Neural cell (in vitro differentiated cells): ENCODE data around the gene CALHM2.

ENCODE experiments used
- CTCF ChIP-seq: fragments of 450-650 bp; IDR thresholded peaks from 2 replicates; pipeline ENCODE4 v1.5.1; 2014; ENCODE audit warnings: antibody characterized with exemption, mild to moderate bottlenecking, moderate library complexity; ENCODE audit not compliant: poor library complexity, severe bottlenecking
- EZH2 ChIP-seq: fragments of 200-600, 300-800 bp; shearing (Covaris generic), sonication (generic); IDR thresholded peaks from 2 replicates; pipeline ENCODE4 v1.6.1; 2014; ENCODE audit warnings: antibody characterized with exemption, low read length, borderline replicate concordance, mild to moderate bottlenecking; ENCODE audit not compliant: insufficient read depth, poor library complexity, severe bottlenecking
- POLR2AphosphoS5 ChIP-seq: IDR thresholded peaks from 2 replicates; pipeline ENCODE4 v1.6.1; 2012
- RAD21 ChIP-seq: fragments of 450-650 bp; conservative IDR thresholded peaks from 2 replicates; pipeline ENCODE4 v1.6.1; 2014; ENCODE audit warnings: antibody characterized with exemption, mild to moderate bottlenecking, moderate library complexity
- REST ChIP-seq: IDR thresholded peaks from 2 replicates; pipeline ENCODE4 v1.6.1; 2012; ENCODE audit warnings: borderline replicate concordance
- TAF1 ChIP-seq: IDR thresholded peaks from 2 replicates; pipeline ENCODE4 v1.6.1; 2012; ENCODE audit warnings: low read depth

GRCh38 chr10:103427866-103428265, 24.3 kb downstream of the CALHM2 start:
- TF ChIP-seq CTCF (no peak), RAD21 (no peak), POLR2AphosphoS5 (no peak), EZH2 (no peak), TAF1 (no peak), REST (no peak)
